ENCODE measurements around the gene KLRC3.
A peak's percentile ranks its signal among the peaks of the same experiment; 100 is the strongest.
"Not testable (repeated sequence)": the region's sequence is repeated elsewhere in the genome, so short reads cannot be mapped to it uniquely, and the experiment has no call there.

KLRC3 gene

GRCh38 chr12:10398168-10398567 lies 22.2 kb downstream of the KLRC3 start:
- no peak for DNase-seq

- DNase-seq = no peak
Measured at GRCh38 chr12:10397296-10397695, 23.1 kb downstream of the KLRC3 start.

GRCh38 chr12:10396176-10396575 lies 24.2 kb downstream of the KLRC3 start:
- DNase-seq = not testable (repeated sequence)

- no peak for DNase-seq
Measured at GRCh38 chr12:10395390-10395998, 24.9 kb downstream of the KLRC3 start.

- DNase-seq = not testable (repeated sequence)
Measured at GRCh38 chr12:10394531-10395152, 25.8 kb downstream of the KLRC3 start.

- no peak for DNase-seq
Measured at GRCh38 chr12:10393291-10393690, 27.1 kb downstream of the KLRC3 start.

GRCh38 chr12:10392394-10392930 lies 27.9 kb downstream of the KLRC3 start:
- DNase-seq = peak in 1 of 2 donors; percentile 8

GRCh38 chr12:10390991-10391390 lies 29.4 kb downstream of the KLRC3 start:
- DNase-seq = not testable (repeated sequence)

- no peak for DNase-seq
Measured at GRCh38 chr12:10389904-10390303, 30.5 kb downstream of the KLRC3 start, which contains the start of gene KLRK1. KLRK1 (minus strand) TSS chr12:10390041; CDS start chr12:10388810, 1,231 bp downstream.

GRCh38 chr12:10388624-10389413 lies 31.6 kb downstream of the KLRC3 start:
- no peak for DNase-seq

GRCh38 chr12:10387498-10387897 lies 32.9 kb downstream of the KLRC3 start:
- not testable (repeated sequence) for DNase-seq

- no peak for DNase-seq
Measured at GRCh38 chr12:10386857-10387256, 33.5 kb downstream of the KLRC3 start.

GRCh38 chr12:10385166-10385613 lies 35.2 kb downstream of the KLRC3 start:
- DNase-seq = no peak

- DNase-seq = no peak
Measured at GRCh38 chr12:10384191-10384590, 36.2 kb downstream of the KLRC3 start.

GRCh38 chr12:10381928-10382628 lies 38.3 kb downstream of the KLRC3 start:
- no peak for DNase-seq

GRCh38 chr12:10378737-10379136 lies 41.7 kb downstream of the KLRC3 start:
- DNase-seq = not testable (repeated sequence)

- DNase-seq = no peak
Measured at GRCh38 chr12:10374624-10375018, 45.8 kb downstream of the KLRC3 start.

GRCh38 chr12:10372559-10372958 lies 47.8 kb downstream of the KLRC3 start:
- no peak for DNase-seq

- DNase-seq = not testable (repeated sequence)
Measured at GRCh38 chr12:10371893-10372535, 48.4 kb downstream of the KLRC3 start.

- no peak for DNase-seq
Measured at GRCh38 chr12:10369557-10370415, 50.6 kb downstream of the KLRC3 start.

All from hippocampal formation (tissue), 2 donors.